HFFc6 (cell line): ENCODE results near the gene GAS2L1. TPM values are rescaled to one million over a fixed set of nuclear protein-coding genes. Genes with fewer than 3 reads are reported as not detected.

ENCODE experiments used
- DNase-seq: peaks from one replicate; pipeline ENCODE4 v3.0.0-alpha.2; 2018
- H3K27ac Mint-ChIP-seq: 2 replicates; pipeline ENCODE4 v1.8.0; 2020; ENCODE audit warnings: mild to moderate bottlenecking, mixed read lengths
- H3K27me3 Mint-ChIP-seq: 2 replicates; pipeline ENCODE4 v1.8.0; 2021; ENCODE audit warnings: mild to moderate bottlenecking, moderate library complexity, mixed read lengths; ENCODE audit not compliant: insufficient read depth
- H3K36me3 Mint-ChIP-seq: 2 replicates; pipeline ENCODE4 v1.8.0; 2021; ENCODE audit warnings: low read depth, mixed read lengths
- H3K4me1 Mint-ChIP-seq: 2 replicates; pipeline ENCODE4 v1.8.0; 2020; ENCODE audit warnings: low read depth, mixed read lengths
- H3K4me3 Mint-ChIP-seq: 2 replicates; pipeline ENCODE4 v1.8.0; 2020; ENCODE audit warnings: mild to moderate bottlenecking, moderate library complexity, mixed read lengths
- H3K9me3 Mint-ChIP-seq: 2 replicates; pipeline ENCODE4 v1.8.0; 2020; ENCODE audit warnings: mild to moderate bottlenecking, mixed read lengths
- total RNA-seq, 6 experiments: library from RNA; stranded (reverse); fragmentation: NEBNext Ultra II Directional; extraction: Animal tissue kit (Norgen Biotek cat#: 25700); gene quantifications; 2 replicates in 1 of 6; 3 replicates in 5 of 6; pipeline ENCODE4 v1.2.3, GENCODE V29; 2021
- TF ChIP-seq, protein P1 (sequence below): fragments of 200-600 bp; sonication (generic); IDR thresholded peaks from 2 replicates; pipeline ENCODE4 v1.5.0; 2021; ENCODE audit warnings: antibody characterized with exemption, mild to moderate bottlenecking

Gene GAS2L1
- total RNA-seq, 6 experiments from 2014 or later = 40.5 to 48.8 (median 43.3) TPM

DNA sequence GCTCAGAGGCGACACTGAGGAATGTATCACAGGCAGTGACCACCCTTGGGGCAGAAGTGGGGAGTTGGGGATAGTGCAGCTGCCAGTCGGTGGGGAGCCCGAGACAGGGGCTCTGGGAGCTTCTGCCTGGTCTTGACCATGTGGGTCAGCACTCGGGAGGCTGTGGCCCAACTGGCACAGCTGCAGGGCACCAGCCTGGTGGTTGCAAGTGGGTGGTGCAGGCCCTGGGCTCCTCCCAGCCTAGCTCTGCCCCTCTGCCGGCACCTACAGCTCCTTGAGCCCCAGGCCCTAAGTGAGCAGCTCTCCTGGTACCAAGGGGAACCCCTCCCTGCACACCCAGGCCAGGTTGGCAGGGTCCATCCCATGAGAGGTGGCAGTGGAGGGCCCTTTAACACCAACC, 21.6 kb downstream of the GAS2L1 start:
- no peaks in the 10 kb centered on the region for H3K9me3 Mint-ChIP-seq
- TF ChIP-seq, protein P1, sequence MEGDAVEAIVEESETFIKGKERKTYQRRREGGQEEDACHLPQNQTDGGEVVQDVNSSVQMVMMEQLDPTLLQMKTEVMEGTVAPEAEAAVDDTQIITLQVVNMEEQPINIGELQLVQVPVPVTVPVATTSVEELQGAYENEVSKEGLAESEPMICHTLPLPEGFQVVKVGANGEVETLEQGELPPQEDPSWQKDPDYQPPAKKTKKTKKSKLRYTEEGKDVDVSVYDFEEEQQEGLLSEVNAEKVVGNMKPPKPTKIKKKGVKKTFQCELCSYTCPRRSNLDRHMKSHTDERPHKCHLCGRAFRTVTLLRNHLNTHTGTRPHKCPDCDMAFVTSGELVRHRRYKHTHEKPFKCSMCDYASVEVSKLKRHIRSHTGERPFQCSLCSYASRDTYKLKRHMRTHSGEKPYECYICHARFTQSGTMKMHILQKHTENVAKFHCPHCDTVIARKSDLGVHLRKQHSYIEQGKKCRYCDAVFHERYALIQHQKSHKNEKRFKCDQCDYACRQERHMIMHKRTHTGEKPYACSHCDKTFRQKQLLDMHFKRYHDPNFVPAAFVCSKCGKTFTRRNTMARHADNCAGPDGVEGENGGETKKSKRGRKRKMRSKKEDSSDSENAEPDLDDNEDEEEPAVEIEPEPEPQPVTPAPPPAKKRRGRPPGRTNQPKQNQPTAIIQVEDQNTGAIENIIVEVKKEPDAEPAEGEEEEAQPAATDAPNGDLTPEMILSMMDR = peak; percentile 42
- no peak for DNase-seq
- peaks cover 20% of the 10 kb centered on the region for H3K4me1 Mint-ChIP-seq
- no peak overlapping the region for H3K27ac Mint-ChIP-seq
- peaks cover 4% of the 10 kb centered on the region for H3K27me3 Mint-ChIP-seq
- no peak overlapping the region for H3K4me3 Mint-ChIP-seq
- no peaks in the 10 kb centered on the region; the same call in 1 of the 2 replicates for H3K36me3 Mint-ChIP-seq

DNA sequence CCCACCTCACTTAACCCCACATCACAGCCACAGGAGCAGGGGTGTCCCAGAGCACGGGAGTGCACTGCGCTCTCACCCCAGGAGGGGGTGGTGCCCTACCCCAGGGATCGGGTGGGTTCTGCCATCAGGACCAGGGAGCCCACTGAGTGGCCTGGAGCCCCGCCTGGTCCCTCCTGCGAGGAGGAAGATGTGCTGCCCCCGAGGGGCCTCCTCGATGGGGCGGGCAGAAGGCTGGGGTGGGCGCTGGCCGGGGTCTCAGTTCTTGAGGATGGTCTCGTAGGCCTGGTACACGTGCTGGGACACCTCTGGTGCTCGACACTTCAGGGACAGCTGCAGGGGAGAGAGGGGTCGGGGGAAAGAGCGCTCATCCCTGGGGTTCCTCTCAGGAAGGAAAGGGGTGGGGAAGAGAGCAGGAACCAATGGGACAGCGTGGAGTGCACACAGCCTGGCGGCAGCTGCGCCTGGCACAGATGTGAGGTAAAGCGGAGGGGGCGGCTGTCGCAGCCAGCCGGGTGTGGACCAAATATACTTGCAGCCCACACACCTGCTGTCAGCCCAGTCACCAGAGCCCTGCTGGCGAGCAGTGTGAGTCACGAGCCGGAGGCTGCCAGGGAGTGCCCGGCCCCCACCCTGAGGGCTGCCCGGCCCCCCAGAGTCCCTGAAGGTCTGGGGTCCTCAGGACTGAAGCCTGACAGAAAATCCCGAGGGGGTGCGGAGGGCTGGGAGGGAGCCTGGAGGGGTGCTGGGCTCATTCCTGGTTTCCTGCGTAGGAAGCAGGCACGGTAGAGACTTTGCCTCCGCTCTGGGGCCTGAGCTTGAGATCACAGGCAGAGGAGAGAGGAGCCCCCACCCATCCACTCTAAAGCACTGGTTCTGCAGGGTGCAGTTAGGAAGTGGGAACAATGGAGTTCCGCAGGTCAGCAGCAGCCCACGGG, 22.4 kb downstream of the GAS2L1 start:
- H3K27ac Mint-ChIP-seq = peak overlapping the region; percentile 36; the same call in 1 of the 2 replicates
- H3K36me3 Mint-ChIP-seq = no peaks in the 10 kb centered on the region; the same call in 1 of the 2 replicates
- peaks cover 20% of the 10 kb centered on the region for H3K4me1 Mint-ChIP-seq
- H3K4me3 Mint-ChIP-seq = no peak overlapping the region
- DNase-seq = no peak
- TF ChIP-seq, protein P1 = no peak
- peaks cover 2% of the 10 kb centered on the region; the same call in 1 of the 2 replicates for H3K27me3 Mint-ChIP-seq
- H3K9me3 Mint-ChIP-seq = no peaks in the 10 kb centered on the region

DNA sequence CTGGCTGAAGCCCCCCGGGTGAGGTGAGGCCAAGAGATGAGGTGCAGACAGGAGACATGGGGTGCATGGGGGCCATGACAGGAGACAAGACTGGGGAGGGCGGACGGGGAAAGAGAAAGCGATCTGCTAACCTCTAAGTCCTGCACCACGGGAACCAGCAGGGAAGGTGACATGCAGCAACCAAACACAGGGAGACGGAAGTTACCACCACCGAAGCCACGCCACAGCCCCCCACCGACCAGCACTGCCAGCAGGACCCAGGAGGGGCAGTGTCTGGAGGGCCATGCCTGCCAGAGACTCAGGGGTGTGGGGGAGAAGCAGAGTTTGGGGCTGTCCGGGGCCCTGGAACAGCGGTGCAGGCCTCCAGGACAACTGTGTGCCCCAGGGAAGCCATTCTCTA, 23.1 kb downstream of the GAS2L1 start:
- Mint-ChIP-seq H3K27me3 (peaks cover 2% of the 10 kb centered on the region; the same call in 1 of the 2 replicates), H3K4me3 (no peak overlapping the region), H3K9me3 (no peaks in the 10 kb centered on the region), H3K4me1 (peaks cover 20% of the 10 kb centered on the region), H3K36me3 (no peaks in the 10 kb centered on the region; the same call in 1 of the 2 replicates), H3K27ac (peak overlapping the region; percentile 36; the same call in 1 of the 2 replicates)
- TF ChIP-seq, protein P1 = no peak
- no peak for DNase-seq

DNA sequence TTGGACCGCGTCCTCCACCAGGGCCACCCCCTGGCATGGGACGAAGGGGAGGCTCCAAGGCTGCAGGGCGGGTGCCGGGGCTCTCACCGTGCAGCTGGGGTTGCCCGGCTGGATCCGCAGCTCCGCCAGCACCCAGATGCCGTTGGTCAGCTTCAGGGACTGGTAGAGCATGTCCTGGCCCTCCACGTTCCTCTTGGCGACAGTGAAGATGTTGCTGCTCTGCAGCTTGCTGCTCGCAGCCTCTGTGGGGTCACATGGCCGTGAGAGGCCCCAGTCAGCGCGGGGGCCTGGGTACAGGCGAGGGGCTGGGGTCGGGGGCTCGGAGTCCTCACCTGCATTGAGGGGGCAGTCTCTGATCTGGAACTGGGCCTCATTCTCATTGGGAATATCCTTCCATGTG, 23.8 kb downstream of the GAS2L1 start:
- Mint-ChIP-seq H3K27ac (peak overlapping the region; percentile 84), H3K4me1 (peaks cover 20% of the 10 kb centered on the region), H3K9me3 (no peaks in the 10 kb centered on the region), H3K36me3 (no peaks in the 10 kb centered on the region; the same call in 1 of the 2 replicates), H3K27me3 (peaks cover 2% of the 10 kb centered on the region; the same call in 1 of the 2 replicates), H3K4me3 (no peak overlapping the region)
- TF ChIP-seq, protein P1 = no peak
- DNase-seq = no peak

DNA sequence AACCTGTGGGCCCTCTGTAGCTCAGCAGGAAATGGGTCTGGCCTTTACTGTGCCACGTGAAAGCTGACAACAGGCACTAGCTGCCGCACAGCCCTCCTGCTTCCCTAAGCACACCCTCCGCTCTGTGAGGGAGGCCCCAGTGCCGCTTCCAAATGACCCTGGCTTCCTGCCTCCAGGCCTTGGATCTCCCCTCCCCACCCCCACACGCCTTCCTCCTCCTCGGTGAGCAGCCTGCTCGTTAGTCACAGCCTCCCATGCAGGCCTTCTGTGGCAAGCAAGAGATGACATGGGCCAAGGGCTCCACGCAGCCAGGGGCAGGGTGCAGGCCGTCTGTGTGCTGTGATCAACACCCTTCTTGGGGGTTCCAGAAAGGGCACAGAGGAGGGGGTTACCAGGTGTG, 24.3 kb downstream of the GAS2L1 start:
- peak overlapping the region; percentile 84 for H3K27ac Mint-ChIP-seq
- peaks cover 2% of the 10 kb centered on the region; the same call in 1 of the 2 replicates for H3K27me3 Mint-ChIP-seq
- H3K4me3 Mint-ChIP-seq = peak overlapping the region; percentile 22; the same call in 1 of the 2 replicates
- peak; percentile 68 for DNase-seq
- H3K9me3 Mint-ChIP-seq = no peaks in the 10 kb centered on the region
- TF ChIP-seq, protein P1 = no peak
- H3K36me3 Mint-ChIP-seq = no peaks in the 10 kb centered on the region; the same call in 1 of the 2 replicates
- H3K4me1 Mint-ChIP-seq = peaks cover 20% of the 10 kb centered on the region
